Measurements from ENCODE around the gene RAD51AP1.

Gene RAD51AP1

GRCh38 chr12:4566474-4566873 lies 27.8 kb downstream of the RAD51AP1 start:
- DNase-seq (ENCODE audit: extremely low spot score): no peak
- POLR2A ChIA-PET: no interaction called here
- CTCF ChIA-PET: no interaction called here

GRCh38 chr12:4567073-4567881 lies 28.6 kb downstream of the RAD51AP1 start:
- ChIA-PET CTCF (no interaction called here), POLR2A (no interaction called here)
- no peak for DNase-seq (ENCODE audit: extremely low spot score)
- no peak for TF ChIP-seq LEF1 (IDR thresholded peaks at IDR 0.05; ENCODE audit: borderline replicate concordance)
- no peak for TF ChIP-seq ZNF384 (IDR thresholded peaks at IDR 0.05)
- no peak for TF ChIP-seq BHLHE40 (IDR thresholded peaks at IDR 0.05; ENCODE audit: borderline replicate concordance)
- no peak for TF ChIP-seq FOXM1 (IDR thresholded peaks at IDR 0.05; ENCODE audit: borderline replicate concordance)
- TF ChIP-seq L3MBTL2 (conservative IDR thresholded peaks at IDR 0.05): no peak
- TF ChIP-seq SP1 (IDR thresholded peaks at IDR 0.05): no peak
- no peak for TF ChIP-seq FOXK2 (IDR thresholded peaks at IDR 0.05)
- no peak for TF ChIP-seq PKNOX1 (IDR thresholded peaks at IDR 0.05)
- TF ChIP-seq TARDBP (IDR thresholded peaks at IDR 0.05): no peak
- TF ChIP-seq ELF4 (IDR thresholded peaks at IDR 0.05): no peak
- no peak for TF ChIP-seq SUZ12 (IDR thresholded peaks at IDR 0.05)
- TF ChIP-seq CTBP1 (IDR thresholded peaks at IDR 0.05; ENCODE audit: borderline replicate concordance): no peak
- no peak for TF ChIP-seq ARNT (IDR thresholded peaks at IDR 0.05)

More at GRCh38 chr12:4566474-4566873, 27.8 kb downstream of the RAD51AP1 start:
- TF ChIP-seq BHLHE40 (IDR thresholded peaks at IDR 0.05; ENCODE audit: borderline replicate concordance) (no peak), HDGF (IDR thresholded peaks at IDR 0.05; ENCODE audit: borderline replicate concordance) (no peak), FOXA1 (IDR thresholded peaks at IDR 0.05) (no peak), SUZ12 (IDR thresholded peaks at IDR 0.05) (no peak), FOXK2 (IDR thresholded peaks at IDR 0.05) (no peak), FOXM1 (IDR thresholded peaks at IDR 0.05; ENCODE audit: borderline replicate concordance) (no peak), LEF1 (IDR thresholded peaks at IDR 0.05; ENCODE audit: borderline replicate concordance) (no peak), SP1 (IDR thresholded peaks at IDR 0.05) (no peak), CTBP1 (IDR thresholded peaks at IDR 0.05; ENCODE audit: borderline replicate concordance) (no peak), ARNT (IDR thresholded peaks at IDR 0.05) (no peak), NFRKB (IDR thresholded peaks at IDR 0.05) (no peak), PKNOX1 (IDR thresholded peaks at IDR 0.05) (no peak), L3MBTL2 (conservative IDR thresholded peaks at IDR 0.05) (no peak), ZNF384 (IDR thresholded peaks at IDR 0.05) (no peak), TARDBP (IDR thresholded peaks at IDR 0.05) (no peak), ELF4 (IDR thresholded peaks at IDR 0.05) (no peak)

GRCh38 chr12:4569261-4569660 lies 30.6 kb downstream of the RAD51AP1 start:
- TF ChIP-seq ZNF384 (IDR thresholded peaks at IDR 0.05): no peak
- TF ChIP-seq FOXK2 (IDR thresholded peaks at IDR 0.05): no peak
- no peak for TF ChIP-seq LEF1 (IDR thresholded peaks at IDR 0.05; ENCODE audit: borderline replicate concordance)
- TF ChIP-seq FOXM1 (IDR thresholded peaks at IDR 0.05; ENCODE audit: borderline replicate concordance): no peak
- no peak for TF ChIP-seq TARDBP (IDR thresholded peaks at IDR 0.05)
- TF ChIP-seq SP1 (IDR thresholded peaks at IDR 0.05): no peak
- TF ChIP-seq FOXA1 (IDR thresholded peaks at IDR 0.05): no peak
- TF ChIP-seq PKNOX1 (IDR thresholded peaks at IDR 0.05): no peak
- no peak for TF ChIP-seq L3MBTL2 (conservative IDR thresholded peaks at IDR 0.05)
- no peak for TF ChIP-seq CTBP1 (IDR thresholded peaks at IDR 0.05; ENCODE audit: borderline replicate concordance)
- TF ChIP-seq HDGF (IDR thresholded peaks at IDR 0.05; ENCODE audit: borderline replicate concordance): no peak
- TF ChIP-seq NFRKB (IDR thresholded peaks at IDR 0.05): no peak
- TF ChIP-seq SUZ12 (IDR thresholded peaks at IDR 0.05): no peak
- TF ChIP-seq BHLHE40 (IDR thresholded peaks at IDR 0.05; ENCODE audit: borderline replicate concordance): no peak
- no peak for TF ChIP-seq ELF4 (IDR thresholded peaks at IDR 0.05)
- no peak for TF ChIP-seq ARNT (IDR thresholded peaks at IDR 0.05)
- ChIA-PET POLR2A (no interaction called here), CTCF (no interaction called here)
- DNase-seq (ENCODE audit: extremely low spot score): no peak

- ChIA-PET POLR2A (no interaction called here), CTCF (no interaction called here)
- DNase-seq (ENCODE audit: extremely low spot score): no peak
- no peak for TF ChIP-seq L3MBTL2 (conservative IDR thresholded peaks at IDR 0.05)
- TF ChIP-seq NFRKB (IDR thresholded peaks at IDR 0.05): no peak
- TF ChIP-seq FOXM1 (IDR thresholded peaks at IDR 0.05; ENCODE audit: borderline replicate concordance): no peak
- no peak for TF ChIP-seq SUZ12 (IDR thresholded peaks at IDR 0.05)
These were observed 34.0 kb downstream of the RAD51AP1 start for GRCh38 chr12:4572680-4573079.

GRCh38 chr12:4579305-4580102 lies 40.8 kb downstream of the RAD51AP1 start:
- no peak for DNase-seq (ENCODE audit: extremely low spot score)
- POLR2A ChIA-PET: no interaction called here

GRCh38 chr12:4580281-4580688 lies 41.6 kb downstream of the RAD51AP1 start:
- TF ChIP-seq CTBP1 (IDR thresholded peaks at IDR 0.05; ENCODE audit: borderline replicate concordance) (no peak), PKNOX1 (IDR thresholded peaks at IDR 0.05) (no peak), SUZ12 (IDR thresholded peaks at IDR 0.05) (no peak), FOXM1 (IDR thresholded peaks at IDR 0.05; ENCODE audit: borderline replicate concordance) (no peak), ELF4 (IDR thresholded peaks at IDR 0.05) (no peak), SP1 (IDR thresholded peaks at IDR 0.05) (no peak), ARNT (IDR thresholded peaks at IDR 0.05) (no peak), ZNF384 (IDR thresholded peaks at IDR 0.05) (no peak)
- CTCF ChIA-PET: no interaction called here
- POLR2A ChIA-PET: no interaction called here
- no peak for DNase-seq (ENCODE audit: extremely low spot score)

More at GRCh38 chr12:4579305-4580102, 40.8 kb downstream of the RAD51AP1 start:
- CTCF ChIA-PET: no interaction called here
- TF ChIP-seq ELF4 (IDR thresholded peaks at IDR 0.05): no peak
